PFSK-1 (cell line): Measurements from ENCODE around the gene INAVA.

Source experiments
- FOXP2 ChIP-seq: optimal IDR thresholded peaks from 2 replicates; pipeline ENCODE3; 2011; ENCODE audit warnings: borderline replicate concordance, control low read depth, inconsistent platforms; ENCODE audit not compliant: insufficient read depth; ENCODE audit errors: extremely low read length, extremely low read depth
- POLR2AphosphoS5 ChIP-seq: IDR thresholded peaks from 2 replicates; pipeline ENCODE4 v1.6.1; 2012; ENCODE audit warnings: low read depth, mild to moderate bottlenecking, control low read depth, low read length, moderate library complexity
- REST ChIP-seq, 2 experiments: IDR thresholded peaks; 2 replicates each; pipeline versions ENCODE4 v1.6.1 to v1.8.0; 2011 to 2012; ENCODE audit warnings: low read depth in 2 of 2, low read length in 2 of 2, control low read depth in 1 of 2, inconsistent platforms in 1 of 2, mild to moderate bottlenecking in 1 of 2, moderate library complexity in 1 of 2; ENCODE audit not compliant: insufficient read depth in 1 of 2
- SIN3A ChIP-seq: IDR thresholded peaks from 2 replicates; pipeline ENCODE4 v1.6.1; 2012; ENCODE audit warnings: mild to moderate bottlenecking, low read length, moderate library complexity, borderline replicate concordance; ENCODE audit not compliant: insufficient read depth
- TAF1 ChIP-seq: IDR thresholded peaks from 2 replicates; pipeline ENCODE4 v1.6.1; 2012; ENCODE audit warnings: low read length, control low read depth, borderline replicate concordance; ENCODE audit not compliant: insufficient read depth

- TF ChIP-seq TAF1 (no peak), REST (IDR thresholded peaks at IDR 0.05; ENCODE audit: insufficient read depth in 1 of 2, low read depth in 2 of 2, low read length in 2 of 2) (no peak), FOXP2 (no peak), SIN3A (no peak), POLR2AphosphoS5 (no peak)
Measured at GRCh38 chr1:200903793-200904192, 9.1 kb downstream of the INAVA start.
